Epithelial cell of proximal tubule (primary cell): ENCODE results near the gene RAPGEF4. TPM values are rescaled to one million over a fixed set of nuclear protein-coding genes. Genes with fewer than 3 reads are reported as not detected.
A peak's percentile ranks its signal among the peaks of the same experiment; 100 is the strongest.

Experiments used
- DNase-seq: peaks from one replicate; pipeline ENCODE4 v3.0.0-alpha.2; 2011; ENCODE audit warnings: low read depth
- H3K4me3 ChIP-seq: 2 replicates; pipeline ENCODE4 v1.5.1; 2011; ENCODE audit warnings: low read depth, mild to moderate bottlenecking, low read length
- CTCF ChIP-seq: conservative IDR thresholded peaks from 2 replicates; pipeline ENCODE4 v1.5.1; 2012; ENCODE audit warnings: low read depth, mild to moderate bottlenecking, low read length
- total RNA-seq: library from RNA; depleted of rRNA; stranded (reverse); fragments of >200 nt; gene quantifications from 2 replicates; pipeline ENCODE4 v1.2.3, GENCODE V29; 2015

Gene RAPGEF4
- total RNA-seq, 1 donor from 2014 or later, result 0.81 TPM

- DNase-seq, result no peak
- TF ChIP-seq CTCF, result no peak
- H3K4me3 ChIP-seq, result no peak overlapping the region
These were observed 241.2 kb downstream of the RAPGEF4 start for GRCh38 chr2:172976816-172977215.

GRCh38 chr2:172977270-172978062 lies 241.8 kb downstream of the RAPGEF4 start:
- TF ChIP-seq CTCF, result peak; percentile 27
- DNase-seq, result no peak
- no peak overlapping the region for H3K4me3 ChIP-seq

- no peak for DNase-seq
- H3K4me3 ChIP-seq, result no peak overlapping the region
- TF ChIP-seq CTCF, result no peak
These were observed 242.4 kb downstream of the RAPGEF4 start for GRCh38 chr2:172978063-172978383.

- H3K4me3 ChIP-seq, result no peak overlapping the region
- no peak for TF ChIP-seq CTCF
- no peak for DNase-seq
These were observed 249.7 kb downstream of the RAPGEF4 start for GRCh38 chr2:172985139-172985892.

- TF ChIP-seq CTCF, result no peak
These were observed 250.4 kb downstream of the RAPGEF4 start for GRCh38 chr2:172986040-172986439.

GRCh38 chr2:172988728-172989127 lies 253.1 kb downstream of the RAPGEF4 start:
- H3K4me3 ChIP-seq, result no peak overlapping the region
- no peak for TF ChIP-seq CTCF
- DNase-seq, result no peak

More at GRCh38 chr2:172986040-172986439, 250.4 kb downstream of the RAPGEF4 start:
- H3K4me3 ChIP-seq, result no peak overlapping the region
- no peak for DNase-seq

GRCh38 chr2:172991031-172991430 lies 255.4 kb downstream of the RAPGEF4 start:
- DNase-seq, result no peak
- no peak overlapping the region for H3K4me3 ChIP-seq
- TF ChIP-seq CTCF, result no peak
